GM12873 (cell line): ENCODE results near the gene TRAFD1.

Source experiments
- TF ChIP-seq, protein P1 (sequence below): IDR thresholded peaks from 2 replicates; pipeline ENCODE4 v1.5.1; 2012; ENCODE audit warnings: low read depth, mild to moderate bottlenecking, moderate library complexity, low read length, control low read depth; ENCODE audit not compliant: insufficient read depth; ENCODE audit errors: missing control alignments

Gene TRAFD1

DNA sequence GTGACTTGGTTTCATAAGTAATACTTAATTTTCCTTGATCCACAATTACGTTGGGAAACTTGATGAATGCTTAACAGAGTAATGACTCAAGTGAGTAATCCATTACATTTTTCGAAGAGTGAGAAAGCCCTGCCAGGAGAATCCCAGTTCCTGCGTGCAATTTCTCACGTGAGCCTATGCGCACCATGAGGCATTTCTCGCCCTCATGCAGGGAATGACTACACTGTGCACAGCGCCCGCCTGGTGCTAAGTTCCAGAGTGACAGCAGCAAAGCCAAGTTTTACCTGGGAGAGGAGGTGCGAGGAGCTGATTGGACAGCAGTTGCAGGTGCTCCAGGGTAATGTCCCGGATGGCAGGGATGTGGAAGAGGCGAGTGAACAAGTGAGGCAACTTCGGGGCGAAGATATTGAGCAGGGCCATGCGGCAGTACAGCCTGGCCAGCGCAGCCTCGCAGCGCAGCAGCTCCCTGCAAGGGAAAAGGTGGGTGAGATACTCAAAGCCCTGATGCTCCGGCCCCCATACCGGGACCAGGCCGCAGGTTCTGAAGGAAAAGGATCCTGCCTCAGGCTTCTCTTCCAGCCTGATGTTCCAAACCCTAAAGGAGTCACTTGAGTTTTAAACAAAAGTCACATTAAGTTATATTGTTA lies 69.4 kb downstream of the TRAFD1 start:
- TF ChIP-seq, protein P1, sequence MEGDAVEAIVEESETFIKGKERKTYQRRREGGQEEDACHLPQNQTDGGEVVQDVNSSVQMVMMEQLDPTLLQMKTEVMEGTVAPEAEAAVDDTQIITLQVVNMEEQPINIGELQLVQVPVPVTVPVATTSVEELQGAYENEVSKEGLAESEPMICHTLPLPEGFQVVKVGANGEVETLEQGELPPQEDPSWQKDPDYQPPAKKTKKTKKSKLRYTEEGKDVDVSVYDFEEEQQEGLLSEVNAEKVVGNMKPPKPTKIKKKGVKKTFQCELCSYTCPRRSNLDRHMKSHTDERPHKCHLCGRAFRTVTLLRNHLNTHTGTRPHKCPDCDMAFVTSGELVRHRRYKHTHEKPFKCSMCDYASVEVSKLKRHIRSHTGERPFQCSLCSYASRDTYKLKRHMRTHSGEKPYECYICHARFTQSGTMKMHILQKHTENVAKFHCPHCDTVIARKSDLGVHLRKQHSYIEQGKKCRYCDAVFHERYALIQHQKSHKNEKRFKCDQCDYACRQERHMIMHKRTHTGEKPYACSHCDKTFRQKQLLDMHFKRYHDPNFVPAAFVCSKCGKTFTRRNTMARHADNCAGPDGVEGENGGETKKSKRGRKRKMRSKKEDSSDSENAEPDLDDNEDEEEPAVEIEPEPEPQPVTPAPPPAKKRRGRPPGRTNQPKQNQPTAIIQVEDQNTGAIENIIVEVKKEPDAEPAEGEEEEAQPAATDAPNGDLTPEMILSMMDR = no peak

DNA sequence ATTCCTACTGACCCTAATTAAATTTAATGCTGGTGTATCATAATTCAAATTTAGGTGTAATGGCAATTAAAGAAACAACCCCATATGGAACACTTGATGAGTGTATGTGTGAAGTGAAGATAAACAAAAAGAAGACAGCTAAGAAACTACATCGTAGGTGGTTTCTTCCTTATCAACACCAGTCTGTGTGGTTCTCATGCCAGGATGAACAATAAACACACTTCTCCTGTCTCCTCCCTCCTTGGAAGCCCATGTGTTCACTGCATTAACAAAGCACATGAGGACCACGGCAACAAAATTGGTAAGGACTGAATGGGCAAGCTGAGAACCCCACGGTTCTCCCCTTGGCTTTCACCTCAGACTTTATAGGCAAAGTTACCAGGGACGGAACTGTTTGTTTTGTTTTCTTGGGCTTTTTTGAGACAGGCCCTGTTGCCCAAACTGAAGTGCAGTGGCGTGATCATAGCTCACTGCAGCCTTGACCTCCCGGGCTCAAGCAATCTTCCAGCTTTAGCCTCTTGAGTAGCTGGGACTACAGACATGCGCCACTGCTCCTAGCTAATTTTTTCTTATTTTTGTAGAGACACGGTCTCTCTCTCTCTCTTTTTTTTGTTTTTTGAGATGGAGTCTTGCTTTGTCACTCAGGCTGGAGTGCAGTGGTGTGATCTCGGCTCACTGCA lies 71.0 kb downstream of the TRAFD1 start:
- TF ChIP-seq, protein P1 = no peak

DNA sequence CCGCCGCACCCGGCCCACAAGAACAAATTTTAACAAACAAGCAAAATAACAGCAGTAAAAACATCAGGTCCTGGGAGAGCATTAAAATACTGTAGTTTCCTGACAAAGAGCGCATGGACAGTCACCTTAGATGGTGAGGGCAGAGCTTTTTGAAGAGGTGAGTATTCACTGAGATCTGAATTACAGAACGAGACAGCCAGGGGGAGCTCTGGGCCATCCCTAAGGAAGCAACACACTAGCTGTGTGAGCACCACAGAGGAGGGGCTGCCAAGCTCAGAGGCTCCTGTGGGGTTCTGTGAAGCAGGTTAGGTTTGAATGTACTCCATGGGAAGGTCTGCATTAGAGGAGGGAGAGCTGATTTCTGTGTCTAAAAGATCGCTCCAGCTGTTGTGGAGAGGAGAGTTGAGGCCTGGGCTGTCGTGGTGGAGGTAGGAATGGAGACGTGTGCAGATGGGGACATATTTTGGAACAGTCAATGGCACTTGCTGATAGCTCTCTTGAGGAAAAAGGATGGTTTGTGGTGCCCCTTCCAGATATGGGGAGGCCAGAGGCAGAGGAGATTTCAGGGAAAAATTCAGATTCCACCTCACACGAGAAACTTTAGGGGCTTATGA lies 72.9 kb downstream of the TRAFD1 start:
- TF ChIP-seq, protein P1 = peak; percentile 77

DNA sequence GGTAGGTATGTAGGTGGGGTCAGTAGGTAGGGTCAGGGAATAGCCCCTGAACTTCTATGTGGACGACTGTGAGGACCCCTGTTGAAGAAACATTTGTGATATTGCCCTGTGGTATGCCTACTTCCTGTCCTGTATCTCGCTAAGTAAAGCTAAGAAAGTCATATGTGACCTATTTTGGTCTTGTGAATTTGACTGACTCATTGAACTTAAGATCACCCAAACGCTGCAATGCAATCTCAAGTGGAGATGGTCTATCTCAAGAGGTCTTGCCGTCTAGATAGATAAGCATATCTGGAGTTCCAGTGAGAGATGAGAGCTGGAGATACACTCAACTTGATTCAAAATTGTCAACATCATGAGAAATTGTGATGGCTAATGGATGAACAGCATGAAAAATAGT lies 73.8 kb downstream of the TRAFD1 start:
- TF ChIP-seq, protein P1 = no peak
